ENCODE data around the gene SIRT3.

Gene SIRT3

GRCh38 chr11:235180-235579 is 962 bp downstream of the SIRT3 start:
- H3K27ac ChIP-seq (ENCODE audit: low read depth, low read length) = peak overlapping the region; percentile 85
- peaks cover 6% of the 10 kb centered on the region for H3K36me3 ChIP-seq (ENCODE audit: insufficient read depth, low read length)
- no peaks in the 10 kb centered on the region for H3K9me3 ChIP-seq (ENCODE audit: low read length)
- peaks cover 11% of the 10 kb centered on the region for H3K4me1 ChIP-seq (ENCODE audit: insufficient read depth, low read length)
- no peaks in the 10 kb centered on the region for H3K27me3 ChIP-seq (ENCODE audit: control insufficient read depth in 1 of 2, insufficient read depth in 2 of 2, low read length in 2 of 2)
- H3K4me3 ChIP-seq (ENCODE audit: low read depth in 1 of 2, low read length in 2 of 2) = peak overlapping the region; percentile 66
- H3K9ac ChIP-seq (ENCODE audit: low read length) = no peak overlapping the region

- peaks cover 6% of the 10 kb centered on the region for H3K36me3 ChIP-seq (ENCODE audit: insufficient read depth, low read length)
- peaks cover 7% of the 10 kb centered on the region for H3K4me1 ChIP-seq (ENCODE audit: insufficient read depth, low read length)
- H3K27me3 ChIP-seq (ENCODE audit: control insufficient read depth in 1 of 2, insufficient read depth in 2 of 2, low read length in 2 of 2) = no peaks in the 10 kb centered on the region
- no peak overlapping the region for H3K27ac ChIP-seq (ENCODE audit: low read depth, low read length)
- H3K9ac ChIP-seq (ENCODE audit: low read length) = no peak overlapping the region
- no peaks in the 10 kb centered on the region for H3K9me3 ChIP-seq (ENCODE audit: low read length)
- no peak overlapping the region for H3K4me3 ChIP-seq (ENCODE audit: low read depth in 1 of 2, low read length in 2 of 2)
Measured at GRCh38 chr11:232783-233565, 3.2 kb downstream of the SIRT3 start.

GRCh38 chr11:230431-230830 is 5.7 kb downstream of the SIRT3 start:
- peaks cover 10% of the 10 kb centered on the region for H3K36me3 ChIP-seq (ENCODE audit: insufficient read depth, low read length)
- no peaks in the 10 kb centered on the region for H3K27me3 ChIP-seq (ENCODE audit: control insufficient read depth in 1 of 2, insufficient read depth in 2 of 2, low read length in 2 of 2)
- H3K27ac ChIP-seq (ENCODE audit: low read depth, low read length) = no peak overlapping the region
- no peaks in the 10 kb centered on the region for H3K4me1 ChIP-seq (ENCODE audit: insufficient read depth, low read length)
- H3K4me3 ChIP-seq (ENCODE audit: low read depth in 1 of 2, low read length in 2 of 2) = no peak overlapping the region
- no peaks in the 10 kb centered on the region for H3K9me3 ChIP-seq (ENCODE audit: low read length)
- no peak overlapping the region for H3K9ac ChIP-seq (ENCODE audit: low read length)

- no peak overlapping the region for H3K9ac ChIP-seq (ENCODE audit: low read length)
- peaks cover 26% of the 10 kb centered on the region for H3K36me3 ChIP-seq (ENCODE audit: insufficient read depth, low read length)
- H3K4me3 ChIP-seq (ENCODE audit: low read depth in 1 of 2, low read length in 2 of 2) = no peak overlapping the region
- H3K27me3 ChIP-seq (ENCODE audit: control insufficient read depth in 1 of 2, insufficient read depth in 2 of 2, low read length in 2 of 2) = no peaks in the 10 kb centered on the region
- peaks cover 4% of the 10 kb centered on the region for H3K4me1 ChIP-seq (ENCODE audit: insufficient read depth, low read length)
- no peaks in the 10 kb centered on the region for H3K9me3 ChIP-seq (ENCODE audit: low read length)
- H3K27ac ChIP-seq (ENCODE audit: low read depth, low read length) = no peak overlapping the region
Measured at GRCh38 chr11:227824-228379, 8.2 kb downstream of the SIRT3 start.

- Histone ChIP-seq H3K4me3 (ENCODE audit: low read depth in 1 of 2, low read length in 2 of 2) (no peak overlapping the region), H3K4me1 (ENCODE audit: insufficient read depth, low read length) (peaks cover 12% of the 10 kb centered on the region), H3K27me3 (ENCODE audit: control insufficient read depth in 1 of 2, insufficient read depth in 2 of 2, low read length in 2 of 2) (no peaks in the 10 kb centered on the region), H3K27ac (ENCODE audit: low read depth, low read length) (no peak overlapping the region), H3K36me3 (ENCODE audit: insufficient read depth, low read length) (peaks cover 21% of the 10 kb centered on the region), H3K9ac (ENCODE audit: low read length) (no peak overlapping the region), H3K9me3 (ENCODE audit: low read length) (no peaks in the 10 kb centered on the region)
Measured at GRCh38 chr11:225734-226453, 10.2 kb downstream of the SIRT3 start.

GRCh38 chr11:224424-224823 is 11.7 kb downstream of the SIRT3 start:
- Histone ChIP-seq H3K4me1 (ENCODE audit: insufficient read depth, low read length) (peaks cover 12% of the 10 kb centered on the region), H3K36me3 (ENCODE audit: insufficient read depth, low read length) (peaks cover 21% of the 10 kb centered on the region), H3K9ac (ENCODE audit: low read length) (no peak overlapping the region), H3K9me3 (ENCODE audit: low read length) (no peaks in the 10 kb centered on the region), H3K27me3 (ENCODE audit: control insufficient read depth in 1 of 2, insufficient read depth in 2 of 2, low read length in 2 of 2) (no peaks in the 10 kb centered on the region), H3K4me3 (ENCODE audit: low read depth in 1 of 2, low read length in 2 of 2) (no peak overlapping the region), H3K27ac (ENCODE audit: low read depth, low read length) (no peak overlapping the region)

GRCh38 chr11:223884-224283 is 12.3 kb downstream of the SIRT3 start:
- Histone ChIP-seq H3K36me3 (ENCODE audit: insufficient read depth, low read length) (peaks cover 24% of the 10 kb centered on the region), H3K4me3 (ENCODE audit: low read depth in 1 of 2, low read length in 2 of 2) (no peak overlapping the region), H3K27ac (ENCODE audit: low read depth, low read length) (no peak overlapping the region), H3K9ac (ENCODE audit: low read length) (no peak overlapping the region), H3K4me1 (ENCODE audit: insufficient read depth, low read length) (peaks cover 12% of the 10 kb centered on the region), H3K9me3 (ENCODE audit: low read length) (no peaks in the 10 kb centered on the region), H3K27me3 (ENCODE audit: control insufficient read depth in 1 of 2, insufficient read depth in 2 of 2, low read length in 2 of 2) (no peaks in the 10 kb centered on the region)

GRCh38 chr11:223026-223789 is 12.9 kb downstream of the SIRT3 start:
- H3K9me3 ChIP-seq (ENCODE audit: low read length) = no peaks in the 10 kb centered on the region
- H3K9ac ChIP-seq (ENCODE audit: low read length) = no peak overlapping the region
- H3K4me1 ChIP-seq (ENCODE audit: insufficient read depth, low read length) = peaks cover 12% of the 10 kb centered on the region
- peaks cover 31% of the 10 kb centered on the region for H3K36me3 ChIP-seq (ENCODE audit: insufficient read depth, low read length)
- no peaks in the 10 kb centered on the region for H3K27me3 ChIP-seq (ENCODE audit: control insufficient read depth in 1 of 2, insufficient read depth in 2 of 2, low read length in 2 of 2)
- no peak overlapping the region for H3K4me3 ChIP-seq (ENCODE audit: low read depth in 1 of 2, low read length in 2 of 2)
- no peak overlapping the region for H3K27ac ChIP-seq (ENCODE audit: low read depth, low read length)

- H3K9ac ChIP-seq (ENCODE audit: low read length) = no peak overlapping the region
- no peak overlapping the region for H3K4me3 ChIP-seq (ENCODE audit: low read depth in 1 of 2, low read length in 2 of 2)
- no peaks in the 10 kb centered on the region for H3K27me3 ChIP-seq (ENCODE audit: control insufficient read depth in 1 of 2, insufficient read depth in 2 of 2, low read length in 2 of 2)
- peaks cover 12% of the 10 kb centered on the region for H3K4me1 ChIP-seq (ENCODE audit: insufficient read depth, low read length)
- H3K27ac ChIP-seq (ENCODE audit: low read depth, low read length) = no peak overlapping the region
- H3K9me3 ChIP-seq (ENCODE audit: low read length) = no peaks in the 10 kb centered on the region
- H3K36me3 ChIP-seq (ENCODE audit: insufficient read depth, low read length) = peaks cover 32% of the 10 kb centered on the region
Measured at GRCh38 chr11:221998-222789, 13.9 kb downstream of the SIRT3 start.

- Histone ChIP-seq H3K36me3 (ENCODE audit: insufficient read depth, low read length) (peaks cover 32% of the 10 kb centered on the region), H3K4me3 (ENCODE audit: low read depth in 1 of 2, low read length in 2 of 2) (no peak overlapping the region), H3K4me1 (ENCODE audit: insufficient read depth, low read length) (peaks cover 12% of the 10 kb centered on the region), H3K27me3 (ENCODE audit: control insufficient read depth in 1 of 2, insufficient read depth in 2 of 2, low read length in 2 of 2) (no peaks in the 10 kb centered on the region), H3K9me3 (ENCODE audit: low read length) (no peaks in the 10 kb centered on the region), H3K9ac (ENCODE audit: low read length) (no peak overlapping the region), H3K27ac (ENCODE audit: low read depth, low read length) (no peak overlapping the region)
Measured at GRCh38 chr11:221539-221938, 14.6 kb downstream of the SIRT3 start.

Data from muscle layer of colon (tissue), 2 donors.